HEK293T (cell line): ENCODE results near the gene TCF7.

ENCODE experiments used
- FOXK2 ChIP-seq: fragments of 450-650 bp; IDR thresholded peaks from 2 replicates; pipeline ENCODE4 v1.6.1; 2016; ENCODE audit warnings: mild to moderate bottlenecking
- HDGF ChIP-seq: fragments of 450-650 bp; IDR thresholded peaks from 2 replicates; pipeline ENCODE4 v1.6.1; 2017; ENCODE audit warnings: antibody characterized with exemption, borderline replicate concordance
- L3MBTL2 ChIP-seq: fragments of 450-650 bp; conservative IDR thresholded peaks from 2 replicates; pipeline ENCODE4 v1.6.1; 2016; ENCODE audit warnings: mild to moderate bottlenecking
- PKNOX1 ChIP-seq: fragments of 450-650 bp; IDR thresholded peaks from 2 replicates; pipeline ENCODE4 v1.6.1; 2016
- SP1 ChIP-seq: fragments of 450-650 bp; IDR thresholded peaks from 2 replicates; pipeline ENCODE4 v1.6.1; 2017

- TF ChIP-seq L3MBTL2 = no peak
- TF ChIP-seq SP1 = no peak
- no peak for TF ChIP-seq PKNOX1
- no peak for TF ChIP-seq HDGF
- no peak for TF ChIP-seq FOXK2
These were observed 60.7 kb downstream of the TCF7 start for GRCh38 chr5:134174841-134175839.
